DMS153 treated with DMSO at 0.1 percent for 48 hours (cell line): ENCODE results near the gene SCN5A.

Source experiments
- DNase-seq: peaks from one replicate; lab custom pipeline; 2025; ENCODE audit not compliant: unreplicated experiment; lab: John Stamatoyannopoulos, UW

Gene SCN5A

DNA sequence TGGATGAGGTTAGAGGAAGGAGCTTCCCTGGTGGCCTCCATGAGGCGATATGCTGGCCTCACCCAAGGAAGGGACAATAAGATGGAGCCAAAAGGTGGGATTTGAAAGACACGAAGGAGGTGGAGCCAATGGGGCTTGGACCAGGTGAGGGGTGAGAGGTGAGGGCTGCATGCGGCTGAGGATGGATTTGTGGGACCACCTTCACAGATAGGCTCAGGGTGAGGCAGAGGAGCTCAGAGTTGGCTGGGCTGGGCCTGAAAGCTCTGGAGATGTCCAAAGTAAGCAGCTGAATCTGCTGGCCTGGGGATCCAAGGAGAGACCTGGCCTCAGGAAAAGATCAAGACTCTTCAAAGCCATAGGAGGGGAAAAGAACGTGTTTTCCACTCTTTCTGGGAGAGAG is 103.5 kb downstream of the SCN5A start:
- DNase-seq: no peak

DNA sequence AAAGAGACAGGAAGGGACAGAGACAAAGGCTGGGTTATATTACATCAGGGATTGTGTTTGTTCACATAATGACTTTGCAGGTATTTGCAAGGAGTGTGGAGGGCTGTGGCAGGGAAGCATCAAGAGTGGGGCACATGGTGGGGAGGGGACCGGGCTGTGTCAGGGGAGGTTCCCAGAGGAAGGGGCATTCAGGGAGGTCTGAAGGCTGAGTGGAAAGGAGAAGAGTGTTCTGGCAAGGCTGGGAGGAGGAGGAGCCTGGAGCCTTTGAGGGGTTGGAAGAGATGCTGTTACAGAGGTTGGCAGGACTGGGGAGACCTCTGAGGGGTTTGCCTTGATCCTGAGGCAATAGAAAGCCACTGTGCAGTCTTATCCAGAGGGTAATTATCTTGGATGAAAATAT is 103.9 kb downstream of the SCN5A start:
- DNase-seq: no peak

DNA sequence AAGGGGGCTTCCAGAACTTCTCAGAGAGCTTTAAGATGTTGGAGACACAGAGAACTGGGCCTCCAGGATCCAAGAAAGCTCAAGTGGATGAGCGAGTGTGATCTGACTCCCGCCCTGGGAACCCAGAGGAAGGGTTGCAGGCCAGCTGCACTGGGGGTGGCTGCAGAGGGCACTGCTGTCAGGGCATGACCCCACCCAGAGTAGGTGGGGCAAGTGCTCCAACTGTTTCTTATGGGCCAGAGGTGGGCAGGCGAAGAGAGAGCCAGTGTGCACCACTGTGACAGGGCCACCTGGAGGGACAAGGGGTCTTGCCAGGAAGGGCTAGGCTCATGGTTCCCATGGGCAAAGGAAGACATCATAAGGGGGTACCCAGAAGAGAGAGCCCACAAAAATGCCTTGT is 104.6 kb downstream of the SCN5A start:
- DNase-seq: no peak

DNA sequence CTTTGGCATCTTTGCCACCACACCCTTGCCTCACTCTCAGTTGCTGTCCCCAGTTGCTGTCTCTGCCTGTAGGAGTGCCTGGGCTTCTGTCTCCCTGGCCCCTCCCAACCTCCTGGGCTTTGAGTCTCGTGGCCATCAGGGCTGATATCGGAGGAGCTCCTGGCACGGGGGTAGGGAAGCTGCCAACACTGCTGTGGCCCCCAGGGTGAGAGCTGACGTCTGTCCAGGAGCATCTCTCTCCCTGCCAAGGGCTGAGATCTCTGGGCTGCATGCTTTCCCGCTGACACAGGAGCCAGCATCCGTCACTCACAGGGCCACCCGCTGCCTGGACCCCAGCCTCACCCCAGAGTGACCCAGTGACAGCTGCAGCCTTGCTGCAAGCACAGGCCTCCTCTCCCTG is 105.9 kb downstream of the SCN5A start:
- no peak for DNase-seq

DNA sequence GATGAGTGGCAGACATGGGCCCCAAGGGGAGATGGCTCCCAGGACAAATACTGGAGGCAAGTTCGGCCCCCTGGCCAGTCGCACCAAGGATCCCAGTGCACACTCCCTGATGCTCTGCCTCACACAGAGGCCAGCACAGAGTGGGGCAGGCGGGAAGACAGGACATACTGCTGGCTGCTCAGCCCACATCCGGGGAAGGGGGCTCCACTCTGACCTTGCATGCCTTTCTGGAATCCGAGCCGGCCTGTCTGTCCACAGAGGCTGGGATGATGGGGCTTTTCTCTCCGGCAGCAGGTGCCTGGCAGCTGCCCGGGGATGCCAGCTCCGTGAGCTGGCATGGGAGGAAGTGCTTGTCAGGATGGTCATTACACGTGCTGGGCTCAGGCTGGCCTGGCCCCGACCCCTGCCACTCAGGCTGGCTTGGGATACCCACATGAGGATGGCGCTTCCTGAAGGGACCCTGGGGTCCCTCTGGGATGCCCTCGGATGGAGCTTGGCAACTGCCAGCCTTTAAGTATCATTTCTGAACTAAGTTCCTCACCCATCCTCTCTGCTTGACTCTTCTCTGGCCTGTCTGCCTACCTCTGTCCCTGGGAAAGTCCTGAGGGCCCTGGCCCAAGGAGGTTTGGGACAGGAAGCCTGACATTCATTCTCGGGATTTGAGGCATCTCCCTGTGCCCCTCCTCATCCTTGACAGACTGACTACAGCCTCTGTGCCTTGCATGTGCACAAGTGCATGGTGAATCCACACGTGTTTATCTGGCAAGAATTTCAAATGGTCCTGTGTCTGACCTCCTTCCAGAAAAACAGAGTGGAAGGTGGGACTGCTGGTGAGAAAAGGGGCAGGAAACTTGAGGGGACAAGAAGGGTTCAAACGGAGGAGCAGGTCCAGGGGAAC is 106.8 kb downstream of the SCN5A start:
- no peak for DNase-seq

DNA sequence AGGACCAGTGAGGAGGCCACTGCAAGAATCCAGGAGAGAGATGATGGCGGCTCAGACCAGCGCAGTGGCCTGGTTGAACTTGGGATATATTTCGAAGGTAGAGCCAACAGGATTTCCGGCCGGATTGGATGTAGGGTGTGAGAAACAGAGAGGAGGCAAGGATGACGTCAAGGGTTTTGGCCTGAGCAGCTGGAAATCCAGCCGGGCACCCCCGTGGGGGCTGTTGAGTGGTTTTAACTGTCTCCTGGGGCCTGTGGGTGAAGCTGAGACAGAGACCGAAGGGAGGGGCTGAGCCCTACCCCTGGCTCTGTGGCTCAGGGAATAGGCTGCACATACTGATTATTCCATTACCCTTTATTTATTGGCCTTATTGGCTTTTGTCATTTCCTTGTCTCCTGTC is 107.7 kb downstream of the SCN5A start:
- no peak for DNase-seq

DNA sequence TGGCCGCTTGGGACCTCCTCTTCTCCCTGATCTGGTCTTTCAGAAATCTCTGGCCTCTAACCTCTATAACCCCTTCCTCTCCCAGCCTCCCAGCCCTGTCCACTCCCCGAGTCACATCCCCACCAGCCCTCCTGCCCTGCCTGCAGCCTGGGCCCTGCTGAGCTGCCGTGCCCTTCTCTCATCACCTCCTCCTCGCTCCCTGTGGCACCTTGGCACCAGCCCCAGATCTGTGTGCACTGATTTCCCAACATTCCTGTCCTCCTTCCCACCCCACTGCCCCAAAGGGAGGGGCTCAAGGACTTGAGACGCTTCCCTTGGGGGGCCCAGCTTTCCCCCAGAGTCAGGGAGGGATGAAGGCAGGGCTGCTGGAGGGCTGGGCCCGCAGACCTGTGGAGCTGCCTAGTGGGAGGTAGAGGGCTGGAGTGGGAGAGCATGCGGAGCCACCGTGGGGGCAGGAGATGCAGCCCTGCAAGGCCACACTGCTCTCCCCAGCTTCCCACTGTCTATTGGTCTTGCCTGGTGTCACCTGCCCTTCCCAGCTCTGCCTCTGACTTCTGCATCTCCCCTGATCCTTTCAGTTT is 110.6 kb downstream of the SCN5A start:
- DNase-seq: no peak

DNA sequence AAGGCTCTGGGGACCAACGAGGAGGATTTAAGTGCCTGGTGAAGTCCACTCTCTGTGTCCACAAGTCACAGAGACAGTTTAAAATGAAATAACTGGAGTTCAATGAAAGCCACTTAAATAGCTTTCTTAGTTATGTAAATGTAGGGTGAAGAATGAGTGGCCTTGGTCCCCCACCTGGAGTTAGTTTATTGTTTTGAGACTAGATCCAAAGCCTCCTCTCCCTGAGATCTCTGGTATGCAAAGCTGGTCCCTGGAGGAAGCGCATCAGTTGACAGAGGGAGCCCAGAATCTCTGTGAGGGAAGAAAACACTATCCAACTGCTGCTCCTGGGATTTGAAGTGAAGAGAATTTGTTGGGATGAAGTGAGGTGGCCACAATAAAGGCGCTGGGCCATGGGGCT is 112.8 kb downstream of the SCN5A start:
- no peak for DNase-seq

DNA sequence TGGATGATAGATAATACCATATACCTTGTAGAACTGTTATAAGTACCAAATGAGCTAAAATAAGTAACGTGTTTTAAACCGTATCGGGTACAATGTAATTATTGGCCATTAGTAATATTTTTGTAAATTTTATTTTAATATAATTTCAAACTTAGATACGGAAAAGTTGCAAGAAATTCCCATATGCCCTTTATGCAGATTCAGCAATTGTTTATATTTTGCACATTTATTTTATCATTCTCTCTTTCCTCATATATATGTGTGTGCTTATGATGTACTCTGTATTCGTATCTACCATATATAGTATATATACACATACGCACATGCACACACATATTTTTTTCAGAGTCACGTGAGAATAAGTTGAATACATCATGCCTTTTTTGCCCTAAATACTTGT is 114.9 kb downstream of the SCN5A start:
- DNase-seq: no peak

DNA sequence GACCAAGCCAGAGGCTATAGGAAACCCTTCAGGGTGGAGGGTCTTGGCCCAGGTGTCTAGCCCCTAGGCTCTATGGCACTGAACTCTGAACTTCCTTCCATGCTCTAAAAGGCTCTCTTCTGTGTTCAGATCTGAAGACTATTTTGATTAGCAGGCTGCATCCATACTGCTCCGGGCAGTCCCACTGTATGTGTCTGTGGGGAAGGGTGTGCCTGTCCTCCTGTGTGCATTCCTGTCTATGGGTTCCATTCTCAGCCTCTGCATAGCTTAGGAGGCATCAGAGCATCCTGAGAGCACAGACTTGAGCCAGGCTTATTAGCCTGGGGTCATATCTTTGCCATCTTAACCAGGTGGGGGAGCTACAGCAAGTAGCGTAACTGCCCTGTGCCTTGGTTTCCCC is 115.3 kb downstream of the SCN5A start:
- DNase-seq: no peak

DNA sequence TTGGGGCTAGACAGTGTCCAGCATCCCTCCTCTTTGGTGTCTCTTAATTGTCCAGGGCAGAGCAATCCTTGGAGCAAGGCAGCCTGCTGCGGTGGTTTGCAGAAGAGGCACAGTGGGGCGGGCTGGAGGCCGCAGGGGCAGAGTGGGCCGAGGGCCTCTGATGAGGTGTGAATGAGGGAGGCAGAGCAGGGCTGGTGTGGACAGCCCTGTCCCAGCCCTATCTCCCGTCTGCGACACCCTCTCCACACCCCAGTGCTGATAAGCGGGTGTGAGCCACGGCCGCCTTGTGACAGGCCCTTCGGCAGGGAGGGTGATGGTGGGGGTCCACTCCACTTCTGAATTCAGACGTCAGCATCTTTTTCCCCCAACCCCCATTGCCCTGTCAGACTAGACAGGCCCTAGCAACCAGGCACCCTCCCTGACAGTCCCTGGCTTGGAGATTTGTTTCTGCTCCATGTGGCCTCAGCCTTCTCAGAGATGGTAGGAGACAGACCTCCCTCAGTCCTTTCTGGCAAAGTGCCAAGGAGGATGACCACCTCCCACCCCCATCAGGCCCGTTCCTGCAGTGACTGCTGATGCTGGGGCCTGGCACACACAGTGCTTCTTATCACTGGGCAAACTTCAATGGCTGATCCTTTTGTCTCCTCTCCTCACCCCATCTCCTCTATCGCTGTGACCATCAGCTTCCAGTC is 116.1 kb downstream of the SCN5A start:
- DNase-seq: no peak

DNA sequence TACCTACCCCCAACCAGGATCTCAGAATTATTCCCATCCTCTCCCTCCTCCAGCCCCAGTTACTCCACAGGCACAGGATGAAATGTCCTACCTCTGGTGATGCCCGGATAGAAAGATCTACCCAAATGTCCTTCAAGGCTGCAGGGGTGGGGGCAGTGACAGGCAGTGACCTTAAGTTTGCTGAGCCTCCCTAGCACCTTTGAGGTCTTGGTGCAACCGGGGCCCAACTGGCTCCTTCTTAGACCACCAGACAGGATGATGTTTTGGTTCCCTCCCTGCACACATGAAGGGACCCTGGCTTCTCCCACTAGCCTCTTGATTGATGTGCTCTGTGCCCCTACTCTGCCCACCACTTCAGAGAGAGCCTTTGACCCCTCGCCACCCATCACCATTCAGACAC is 117.0 kb downstream of the SCN5A start:
- DNase-seq: no peak

DNA sequence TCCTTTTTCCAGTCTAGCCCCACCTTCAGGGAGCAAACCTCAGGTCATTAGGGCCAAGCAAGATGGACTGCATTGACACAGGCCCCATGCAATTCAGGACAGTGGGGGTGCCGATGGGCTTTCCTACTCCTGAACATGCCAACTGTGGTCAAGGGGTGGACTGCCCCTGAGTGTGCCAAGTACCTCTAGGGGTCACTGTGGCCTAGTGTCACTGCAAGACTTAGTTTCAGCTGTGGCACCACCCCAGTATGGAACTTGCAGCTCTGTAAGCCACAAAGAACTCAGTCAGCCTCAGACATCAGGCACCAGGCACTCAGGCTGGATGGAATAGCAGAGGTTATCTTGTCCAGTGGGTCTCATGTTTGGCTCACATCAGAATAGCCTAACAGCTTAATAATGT is 121.0 kb downstream of the SCN5A start:
- DNase-seq: no peak

DNA sequence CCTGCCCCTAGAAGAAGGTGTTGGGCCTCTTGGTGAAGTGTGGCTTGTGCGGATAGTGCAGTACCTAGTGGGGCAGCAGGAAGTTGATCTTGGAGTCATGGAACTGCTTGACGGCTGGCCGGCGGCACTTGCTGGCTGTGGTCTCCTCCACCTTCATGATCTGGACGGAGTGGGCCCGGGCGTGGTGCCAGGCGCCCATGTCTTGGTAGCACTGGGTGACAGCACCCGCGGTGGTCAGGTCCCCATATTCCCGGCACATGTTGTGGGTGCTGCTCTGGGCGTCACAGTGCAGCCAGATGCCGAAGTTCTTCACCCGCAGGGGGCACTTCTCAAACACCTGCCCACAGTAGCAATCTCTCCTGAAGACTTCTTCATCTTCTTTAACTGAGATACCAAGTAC is 122.7 kb downstream of the SCN5A start:
- no peak for DNase-seq

DNA sequence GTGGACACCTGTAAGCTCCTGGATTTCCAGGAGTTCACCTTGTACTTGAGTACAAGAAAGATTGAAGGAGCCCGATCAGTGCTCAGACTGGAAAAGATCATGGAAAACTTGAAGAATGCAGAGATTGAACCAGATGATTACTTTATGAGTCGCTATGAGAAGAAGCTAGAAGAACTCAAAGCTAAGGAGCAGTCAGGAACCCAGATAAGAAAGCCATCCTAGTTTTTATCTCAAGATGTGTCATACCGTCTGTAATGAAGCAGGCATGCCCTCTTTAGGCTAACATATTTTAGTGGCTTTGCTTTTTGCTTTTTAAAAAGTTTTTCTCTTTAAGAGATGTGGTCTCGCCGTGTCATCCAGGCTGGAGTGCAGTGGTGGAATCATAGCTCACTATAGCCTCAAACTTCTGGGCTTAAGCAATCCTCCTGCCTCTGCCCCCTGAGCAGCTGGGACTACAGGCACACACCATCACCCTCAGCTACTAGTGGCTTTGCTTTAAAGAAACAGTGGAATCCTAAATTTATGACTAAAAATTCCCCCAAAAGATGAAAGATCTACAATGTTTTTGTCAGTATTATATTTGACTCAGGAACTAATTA is 125.2 kb downstream of the SCN5A start:
- no peak for DNase-seq

DNA sequence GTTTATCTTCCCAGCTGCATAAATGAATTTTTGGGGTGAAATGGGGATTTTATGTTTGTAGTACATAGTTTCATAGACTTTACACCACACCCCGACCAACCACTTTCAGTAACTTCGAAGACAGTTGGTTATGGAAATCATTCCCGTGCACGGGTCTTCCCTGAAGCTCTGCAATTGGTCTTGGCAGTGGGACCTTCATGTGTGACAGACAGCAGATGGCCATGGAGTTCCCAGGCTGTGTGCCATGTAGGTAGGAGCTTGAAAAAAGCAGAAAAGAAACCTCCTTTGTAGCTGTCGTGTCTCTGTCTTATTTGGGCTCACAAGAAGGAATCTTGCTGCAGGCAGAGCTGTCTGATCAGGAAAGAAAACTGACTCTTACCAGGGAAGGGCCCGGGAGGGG is 127.5 kb downstream of the SCN5A start:
- no peak for DNase-seq

DNA sequence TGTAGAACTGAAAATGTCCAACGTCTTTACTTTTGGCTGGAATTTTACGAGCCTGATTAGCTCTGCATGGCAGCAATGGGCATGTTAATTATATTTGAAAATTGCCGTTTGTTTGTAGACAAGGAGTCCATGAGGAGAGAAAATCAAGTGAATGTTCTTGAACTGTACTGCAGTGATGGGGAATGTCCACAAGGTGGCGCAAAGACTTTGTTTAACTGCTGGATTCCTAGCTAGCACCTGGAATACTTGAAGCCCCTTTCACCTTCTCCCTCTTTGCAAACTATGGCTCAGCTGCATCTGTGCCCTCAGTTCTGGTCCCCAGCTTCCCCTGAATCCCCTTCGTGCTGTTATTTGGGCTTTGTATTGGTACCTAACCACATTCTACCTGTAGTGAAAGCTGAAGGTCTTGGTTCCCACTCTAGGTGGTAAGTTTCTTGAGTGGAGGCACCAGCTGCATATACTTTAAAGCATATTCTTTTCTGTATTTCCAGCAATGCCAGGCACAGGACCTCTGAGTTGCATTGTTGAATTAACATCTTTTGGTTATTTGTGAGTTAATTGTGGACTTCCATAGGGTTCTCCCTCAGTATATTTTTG is 128.0 kb downstream of the SCN5A start:
- DNase-seq: no peak

DNA sequence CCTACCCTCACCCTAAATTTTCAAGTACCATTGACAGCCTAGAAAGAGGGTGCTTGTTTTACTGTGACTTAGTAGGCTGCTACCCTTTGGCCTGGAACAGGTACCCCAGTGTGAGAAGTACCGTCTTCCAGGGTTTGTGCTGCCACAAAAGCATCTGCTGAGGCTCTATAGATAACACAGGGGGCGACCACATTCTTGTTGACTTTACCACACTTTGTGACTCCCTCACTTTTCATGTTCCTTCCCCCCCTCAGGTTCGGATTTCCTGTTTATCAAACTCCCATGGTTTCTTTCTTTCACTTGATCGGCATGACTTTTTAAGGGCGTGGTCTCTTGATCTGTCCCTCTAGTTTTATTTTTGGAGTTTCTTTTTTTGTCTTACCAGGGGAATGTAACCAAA is 129.8 kb downstream of the SCN5A start:
- no peak for DNase-seq

DNA sequence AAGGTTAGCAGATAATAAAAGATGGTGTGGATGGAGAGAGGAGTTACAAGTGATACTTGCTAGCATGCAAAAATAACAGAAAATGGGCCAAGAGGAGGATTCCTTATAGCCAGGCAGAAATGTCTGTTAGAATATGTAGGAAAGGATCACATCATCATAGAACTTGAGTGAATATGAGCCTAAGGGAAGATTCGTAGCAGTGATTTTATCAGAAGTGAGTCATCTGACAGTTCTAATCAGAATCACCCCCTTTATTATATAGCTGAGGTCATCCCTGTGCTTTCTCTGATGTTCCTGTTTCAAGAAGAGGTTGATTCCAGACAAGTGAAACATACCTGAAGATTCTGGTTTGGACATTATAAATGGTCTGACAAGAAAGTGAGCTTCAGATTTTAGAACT is 130.5 kb downstream of the SCN5A start:
- DNase-seq: no peak

DNA sequence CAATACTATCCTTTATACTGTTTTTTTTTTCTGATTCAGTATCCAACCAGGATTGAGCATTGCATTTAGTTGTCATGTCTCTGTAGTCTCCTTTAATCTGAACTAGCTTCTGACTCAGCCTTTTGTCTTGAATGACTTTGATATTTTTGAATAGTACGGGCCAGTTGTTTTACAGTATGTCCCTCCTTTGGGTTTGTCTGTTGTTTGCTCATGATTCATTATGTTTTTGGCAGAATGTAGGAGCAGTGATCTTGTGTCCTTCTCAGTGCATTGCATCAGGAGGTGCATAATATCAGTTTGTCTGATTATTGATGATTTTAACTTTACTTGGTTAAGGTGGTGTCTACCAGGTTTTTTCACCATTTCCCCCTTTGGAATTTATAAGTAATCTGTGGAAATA is 132.8 kb downstream of the SCN5A start:
- DNase-seq: no peak

DNA sequence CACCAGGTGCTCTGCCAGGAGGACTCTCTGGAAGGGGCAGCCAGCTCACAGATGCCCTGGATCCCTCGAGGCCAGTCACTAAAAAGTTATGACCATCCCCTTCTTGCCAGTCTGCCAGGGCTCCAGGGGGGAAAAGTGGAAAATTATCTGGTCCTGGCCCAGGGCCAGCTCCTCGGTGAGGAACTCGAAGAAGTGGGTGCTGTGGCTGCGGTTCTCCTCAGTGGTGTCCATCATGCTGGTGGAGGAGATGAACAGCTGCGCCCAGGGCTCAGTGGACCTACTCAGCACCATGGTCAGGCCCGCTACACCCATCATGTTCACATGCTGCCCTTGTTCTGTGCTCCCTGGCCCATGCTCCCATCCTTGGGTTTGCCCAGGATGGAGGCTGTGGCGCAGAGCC is 134.1 kb downstream of the SCN5A start:
- no peak for DNase-seq
